Hematopoietic multipotent progenitor cell treated with erythropoietin and hydrocortisone succinate and interleukin-3 and kit ligand, for 8 days (in vitro differentiated cells): Measurements from ENCODE around the gene ZNF821.
A peak's percentile ranks its signal among the peaks of the same experiment; 100 is the strongest.
"Not testable (repeated sequence)": the region's sequence is repeated elsewhere in the genome, so short reads cannot be mapped to it uniquely, and the experiment has no call there.

Experiments used
- DNase-seq: peaks from one replicate; pipeline ENCODE4 v3.0.0-alpha.2; 2015

The ZNF821 gene

DNA sequence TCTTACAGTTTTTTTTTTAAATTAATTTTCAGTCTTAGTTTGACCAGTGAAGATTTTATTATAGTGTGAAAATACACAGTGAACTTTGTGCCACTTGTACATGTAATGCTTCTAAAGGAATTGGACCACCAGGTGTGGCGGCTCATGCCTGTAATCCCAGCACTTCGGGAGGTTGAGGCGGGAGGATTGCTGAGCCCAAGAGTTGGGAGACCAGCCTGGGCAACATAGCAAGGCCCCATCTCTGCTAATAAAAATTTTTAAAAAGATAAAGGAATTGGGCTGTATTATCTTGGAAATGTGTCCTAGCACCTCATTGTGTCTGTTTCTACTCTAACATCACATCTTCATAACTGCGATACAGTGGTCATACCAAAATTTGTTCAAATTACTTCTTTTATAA is 15.2 kb upstream of the ZNF821 start:
- no peak for DNase-seq

DNA sequence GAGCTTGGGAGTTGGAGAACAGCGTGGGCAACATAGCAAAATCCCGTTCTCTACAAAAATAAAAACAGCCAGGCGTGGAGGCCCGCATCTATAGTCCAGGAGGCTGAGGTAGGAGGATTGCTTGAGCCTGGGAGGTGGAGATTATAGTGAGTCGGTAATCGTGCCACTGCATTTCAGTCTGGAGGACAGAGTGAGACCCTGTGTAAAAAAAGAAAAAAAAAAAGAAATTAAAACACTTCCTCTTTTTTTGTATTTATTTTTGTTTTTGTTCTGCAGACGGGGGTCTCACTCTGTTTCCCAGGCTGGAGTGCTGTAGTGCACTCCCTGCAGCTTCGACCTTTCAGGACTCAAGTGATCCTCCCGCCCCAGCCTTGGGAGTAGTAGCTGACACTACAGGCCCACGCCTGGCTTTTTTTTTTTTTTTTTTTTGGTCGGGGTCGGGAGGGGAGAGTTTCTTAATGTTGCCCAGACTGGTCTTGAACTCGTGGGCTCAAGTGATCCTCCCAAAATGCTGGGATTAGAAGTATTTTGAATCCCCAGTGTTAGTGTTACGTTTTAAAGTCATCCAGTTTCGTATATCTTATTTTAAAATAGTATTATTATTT is 12.9 kb upstream of the ZNF821 start:
- no peak for DNase-seq

DNA sequence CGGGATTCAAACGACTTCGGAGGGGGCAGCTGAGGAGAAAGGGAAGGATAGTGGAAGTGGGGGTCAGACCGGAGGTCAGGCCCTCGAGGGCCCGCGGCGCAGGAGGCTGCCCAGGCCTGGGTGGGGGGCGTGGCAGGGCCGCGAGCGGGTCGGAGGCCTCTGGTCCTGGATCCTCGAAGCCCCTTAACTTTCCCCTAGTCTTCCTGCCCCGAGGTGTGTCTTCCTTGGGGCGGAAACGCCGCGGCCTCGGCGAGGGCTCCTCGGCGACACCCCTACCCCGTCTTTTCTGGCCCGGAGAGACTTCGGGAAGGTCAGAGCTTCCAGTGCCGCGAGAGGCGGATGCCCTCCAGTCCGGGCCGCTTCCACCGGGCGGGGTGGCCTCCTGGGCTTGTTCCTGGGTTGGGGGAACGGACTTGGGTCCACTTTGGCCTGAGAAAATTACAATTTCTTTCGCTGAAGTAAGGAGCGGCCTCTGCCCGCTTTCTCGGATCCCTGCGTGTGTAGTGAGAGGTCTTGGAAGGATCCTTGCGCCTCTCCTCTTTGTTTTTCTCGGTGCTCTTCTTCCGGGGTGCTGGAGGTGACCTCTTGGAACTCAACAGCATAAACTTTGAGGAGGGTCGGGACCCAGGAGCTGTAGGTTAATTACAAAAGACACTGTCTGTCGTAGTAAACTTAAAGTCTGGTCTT is 11.8 kb upstream of the ZNF821 start:
- DNase-seq: peak; percentile 63

DNA sequence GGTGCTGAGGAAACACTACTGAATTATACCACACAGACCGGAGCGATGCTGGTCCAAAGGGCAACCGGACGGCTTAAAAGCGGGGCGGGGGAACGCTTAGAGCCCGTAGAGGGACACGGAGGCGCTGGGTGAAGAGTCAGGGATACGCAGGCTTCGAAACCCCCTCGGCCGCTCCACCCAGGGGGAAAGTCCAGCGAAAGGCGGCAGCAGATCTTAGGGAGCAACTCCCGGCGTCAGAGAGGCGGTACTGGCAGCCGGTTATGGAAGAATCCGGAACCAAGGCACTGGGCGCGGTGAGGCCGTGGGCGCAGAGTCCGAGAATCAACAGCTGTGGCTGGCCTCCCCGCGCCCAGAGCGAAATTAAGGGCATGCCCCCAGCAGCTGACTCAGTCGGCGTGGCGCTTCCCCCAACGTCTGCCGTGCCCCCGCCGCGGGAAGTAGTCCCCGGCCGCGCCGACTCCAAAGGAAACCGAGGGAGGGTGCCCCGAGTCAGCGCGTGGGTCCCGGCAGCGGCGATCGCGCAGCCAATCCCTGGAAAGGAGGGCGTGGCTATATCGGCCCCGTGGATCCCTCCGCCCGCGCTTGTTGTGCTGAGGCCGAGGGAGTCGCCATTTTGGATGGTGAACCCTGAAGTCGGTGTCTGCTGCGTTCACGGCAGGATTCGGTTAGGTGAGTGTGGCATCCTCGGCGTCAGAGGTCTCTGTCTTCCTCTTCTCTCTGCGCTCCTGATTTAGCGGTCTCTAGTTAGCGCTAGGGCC is 11.1 kb upstream of the ZNF821 start, which contains the start of gene IST1:
Gene IST1, plus strand, starts transcription at position 611 of the 758 bp plus-strand sequence. CDS start 20,110 bp downstream, outside the sequence.
- peak; percentile 97 for DNase-seq

DNA sequence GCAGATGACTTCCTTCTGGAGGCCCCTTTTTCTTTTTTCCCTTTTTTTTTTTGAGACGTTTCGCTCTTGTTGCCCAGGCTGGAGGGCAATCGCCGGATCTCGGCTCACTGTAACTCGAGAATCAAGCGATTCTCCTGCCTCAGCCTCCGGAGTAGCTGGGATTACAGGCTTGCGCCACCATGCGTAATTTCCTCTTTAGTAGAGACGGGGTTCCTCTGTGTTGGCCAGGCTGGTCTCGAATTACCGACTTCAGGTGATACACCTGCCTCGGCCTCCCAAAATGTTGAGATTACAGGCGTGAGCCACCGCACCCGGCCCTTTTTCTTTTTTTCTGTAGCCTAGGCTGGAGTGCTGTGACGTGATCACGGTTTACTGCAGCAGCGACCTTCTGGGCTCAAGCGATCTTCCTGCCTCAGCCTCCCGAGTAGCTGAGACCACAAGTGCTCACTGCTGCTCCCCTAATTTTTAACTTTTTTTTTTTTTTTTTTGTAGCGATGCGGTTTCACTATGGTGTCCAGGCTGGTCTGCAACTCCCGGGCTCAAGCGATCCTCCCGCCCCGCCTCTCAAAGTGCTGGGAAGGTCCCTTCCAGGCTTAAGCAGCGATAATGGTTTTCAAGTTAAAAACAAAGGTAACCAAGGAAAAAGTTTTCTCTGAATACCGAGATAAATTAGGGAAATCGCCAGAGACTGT is 10.4 kb upstream of the ZNF821 start:
- DNase-seq: peak; percentile 56

DNA sequence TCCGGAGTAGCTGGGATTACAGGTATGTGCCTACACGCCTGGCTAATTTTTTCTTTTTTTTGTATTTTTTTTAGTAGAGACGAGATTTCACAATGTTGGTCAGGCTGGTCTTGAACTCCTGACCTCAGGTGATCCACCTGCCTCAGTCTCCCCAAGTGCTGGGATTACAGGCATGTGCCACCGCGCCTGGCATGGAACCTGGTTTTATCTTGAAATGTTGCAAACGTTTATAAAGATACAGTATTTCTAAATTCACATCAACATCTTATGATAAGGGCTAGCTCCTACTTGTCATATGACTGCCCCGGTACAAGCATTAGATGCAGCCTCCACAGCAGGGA is 9.9 kb upstream of the ZNF821 start:
- no peak for DNase-seq

DNA sequence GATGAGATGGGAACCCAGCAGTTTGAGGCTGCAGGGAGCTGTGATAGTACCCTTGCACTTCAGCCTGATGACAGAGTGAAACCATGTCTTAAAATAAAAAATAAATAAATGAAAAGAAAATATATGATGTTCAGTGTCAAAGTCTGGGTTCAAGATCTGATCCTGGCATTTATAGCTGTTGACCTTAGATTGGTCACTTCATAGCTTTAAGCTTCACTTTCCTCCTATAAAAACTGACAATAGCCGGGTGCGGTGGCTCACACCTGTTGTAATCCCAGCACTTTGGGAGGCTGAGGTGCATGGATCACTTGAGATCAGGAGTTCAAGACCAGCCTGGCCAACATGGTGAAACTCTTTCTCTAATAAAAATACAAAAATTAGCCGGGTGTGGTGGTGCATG is 5.2 kb upstream of the ZNF821 start:
- no peak for DNase-seq

DNA sequence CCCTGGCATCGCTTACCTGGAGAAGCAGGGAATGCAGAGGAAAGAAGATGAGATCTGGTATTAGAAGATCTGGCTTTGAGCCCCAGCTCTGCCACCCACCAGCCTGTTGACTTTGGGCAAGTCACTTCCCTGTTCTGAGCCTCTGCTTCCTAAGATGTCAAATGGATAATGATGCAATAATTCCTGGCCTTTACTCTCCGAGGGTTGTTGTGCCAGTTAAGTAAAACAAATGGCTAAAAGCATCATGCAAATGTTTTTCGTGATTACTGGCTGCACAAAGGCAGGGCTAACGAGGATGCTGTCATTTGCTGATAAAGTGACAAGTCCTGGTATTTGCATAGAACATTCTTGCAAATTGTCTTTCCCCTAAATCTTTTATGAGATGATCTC is 1.3 kb upstream of the ZNF821 start:
- DNase-seq: peak; percentile 37

DNA sequence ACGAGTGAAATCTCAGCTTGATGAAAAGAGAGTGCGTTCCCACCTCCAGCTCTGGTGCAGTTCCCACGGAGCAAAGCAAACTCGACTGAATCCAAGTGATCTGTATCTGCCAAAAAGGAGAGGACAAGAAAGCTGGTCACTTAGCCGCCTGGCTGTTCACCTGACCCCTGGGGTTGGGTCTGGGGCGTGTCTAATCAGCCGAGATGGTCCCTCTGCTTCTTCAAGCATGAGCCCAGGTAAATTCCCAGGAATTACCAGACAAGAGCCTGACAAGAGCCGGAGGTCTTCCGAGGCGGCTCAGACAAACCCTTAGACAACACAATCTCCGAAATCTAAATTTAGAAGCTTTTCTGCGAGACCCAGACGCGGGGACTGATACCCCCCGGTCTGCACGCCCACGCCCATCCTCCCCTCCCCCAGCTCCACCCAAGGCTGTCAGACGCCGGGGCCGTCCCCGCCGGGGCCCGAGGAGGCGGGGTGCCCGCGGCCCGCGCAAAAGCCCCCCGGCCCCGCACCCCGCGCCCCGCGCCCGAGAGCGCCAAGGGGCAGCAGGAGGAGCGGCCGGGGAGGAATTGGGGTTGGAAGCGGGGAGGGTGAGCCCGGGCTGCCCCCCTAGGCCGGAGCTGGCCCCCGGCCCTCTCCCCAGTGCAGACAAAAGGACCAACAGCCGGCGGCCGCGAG is 674 bp downstream of the ZNF821 start:
- DNase-seq: no peak

DNA sequence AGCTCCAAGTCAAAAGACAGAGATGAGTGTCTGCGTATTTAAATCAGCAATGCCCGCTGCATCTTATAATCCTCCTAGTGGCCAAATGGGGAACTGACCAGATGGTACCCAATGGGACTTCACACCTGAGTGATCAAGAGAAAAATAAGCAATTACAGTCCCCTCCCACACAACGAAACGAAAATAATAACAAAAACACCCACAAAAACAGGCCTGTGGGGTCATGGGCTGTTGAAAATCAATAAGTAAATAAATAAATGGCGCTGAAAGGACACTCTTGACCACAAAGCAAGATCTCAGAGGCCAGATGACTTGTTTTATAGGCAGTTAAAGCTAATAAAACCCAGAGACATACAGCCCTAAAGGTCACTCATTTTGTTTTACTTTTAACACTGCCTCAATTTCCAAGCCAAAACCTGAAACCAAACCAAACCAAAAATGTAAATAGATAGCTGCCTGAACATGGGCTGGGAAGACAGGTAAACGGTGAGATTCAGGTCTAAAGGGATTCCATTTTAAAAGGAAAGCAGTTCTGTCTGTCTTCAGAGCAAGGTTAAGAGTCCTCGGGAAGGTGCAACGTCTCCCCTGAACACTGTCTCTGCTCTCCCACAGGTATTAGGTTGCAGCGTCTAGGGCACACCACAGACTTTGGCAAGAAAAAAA is 1.3 kb downstream of the ZNF821 start:
- peak; percentile 87 for DNase-seq

DNA sequence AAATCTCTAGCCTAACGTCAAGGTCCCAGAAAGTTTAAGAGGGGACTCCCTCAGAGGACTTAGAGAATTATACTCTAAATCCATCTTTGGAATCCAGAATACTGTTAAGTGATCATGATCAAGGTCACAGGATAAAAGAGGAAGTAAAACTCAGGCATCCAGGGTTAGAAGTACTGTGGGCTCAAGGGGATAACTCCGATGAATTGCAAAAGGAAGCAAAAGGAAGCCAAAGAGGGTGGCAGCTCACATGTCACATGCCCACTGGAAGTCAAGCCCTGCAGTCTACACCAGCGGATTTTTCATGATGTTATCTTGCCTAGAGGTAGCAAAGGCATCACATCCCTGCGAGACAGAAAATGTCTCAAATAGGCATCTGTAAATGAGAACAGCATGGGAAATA is 3.8 kb downstream of the ZNF821 start:
- no peak for DNase-seq

DNA sequence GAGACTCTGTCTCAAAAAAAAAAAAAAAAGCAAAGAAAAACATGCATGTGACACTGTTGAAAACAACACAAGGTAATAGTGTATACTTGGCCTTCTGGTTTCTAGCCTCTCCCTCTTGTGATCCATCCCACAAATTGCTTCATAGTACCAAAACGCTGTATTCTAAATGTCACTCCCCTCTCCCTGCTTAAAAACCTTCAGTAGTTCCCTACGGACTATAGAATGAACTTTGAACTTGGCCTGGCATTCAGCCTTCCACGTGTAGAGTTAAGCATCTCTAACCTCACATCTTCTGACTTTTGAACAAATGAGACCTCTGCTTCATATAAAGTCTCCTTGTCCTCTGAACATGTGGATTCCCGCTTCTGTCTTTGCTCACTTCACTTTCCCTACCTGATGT is 5.1 kb downstream of the ZNF821 start:
- DNase-seq: no peak

DNA sequence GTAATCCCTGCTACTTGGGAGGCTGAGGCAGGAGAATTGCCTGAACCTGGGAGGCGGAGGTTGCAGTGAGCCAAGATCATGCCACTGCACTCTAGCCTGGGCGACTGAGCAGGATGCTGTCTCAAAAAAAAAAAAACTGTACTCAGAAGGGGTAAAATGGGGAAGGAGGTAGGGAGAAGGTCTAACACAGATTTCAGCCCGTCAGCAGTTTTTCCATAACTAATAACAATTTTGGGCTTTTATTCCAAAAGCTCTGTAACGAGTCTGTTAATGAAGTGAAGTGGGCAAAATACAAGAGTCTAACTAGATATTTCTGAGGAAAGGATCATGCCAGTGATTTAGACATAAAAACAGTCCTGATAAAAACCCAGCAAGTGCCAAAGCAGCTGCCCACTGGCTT is 10.8 kb downstream of the ZNF821 start:
- no peak for DNase-seq

DNA sequence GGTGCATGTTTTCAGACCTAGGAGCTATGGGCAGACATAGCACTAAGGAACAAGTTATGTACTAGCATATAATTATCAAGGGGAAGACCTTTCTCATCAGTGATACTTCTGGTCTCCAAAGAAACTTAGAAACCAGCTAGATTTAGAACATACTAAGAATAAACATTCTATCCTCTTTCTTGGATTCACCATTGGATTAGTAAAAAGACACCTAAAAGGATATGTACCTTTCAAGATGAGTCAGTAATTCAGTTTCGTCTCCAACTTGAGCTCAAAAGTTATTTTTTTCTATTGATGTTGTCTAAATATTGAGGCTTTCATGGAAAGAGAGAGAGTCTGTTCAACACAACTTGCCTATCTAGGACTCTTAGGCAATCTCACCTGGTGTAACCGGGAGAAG is 13.2 kb downstream of the ZNF821 start:
- no peak for DNase-seq

DNA sequence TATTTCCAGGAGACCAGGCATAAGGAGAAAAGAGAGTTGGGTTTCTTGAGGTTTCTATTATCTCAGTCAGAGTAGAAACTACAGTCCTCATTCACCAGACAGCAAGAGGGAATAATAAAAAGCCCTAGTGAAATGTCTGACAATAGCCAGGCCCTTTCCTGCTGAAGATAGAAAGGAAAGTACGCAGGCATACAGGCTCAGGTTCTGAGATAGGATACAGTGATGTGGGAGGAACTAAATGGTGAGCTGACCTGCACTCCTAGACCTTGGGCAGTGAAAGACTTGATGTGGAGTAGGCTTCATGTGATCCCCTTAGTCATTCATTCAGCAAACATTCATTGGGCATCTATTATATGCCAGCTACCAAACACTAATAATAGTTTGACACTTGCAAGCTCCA is 14.9 kb downstream of the ZNF821 start:
- no peak for DNase-seq

DNA sequence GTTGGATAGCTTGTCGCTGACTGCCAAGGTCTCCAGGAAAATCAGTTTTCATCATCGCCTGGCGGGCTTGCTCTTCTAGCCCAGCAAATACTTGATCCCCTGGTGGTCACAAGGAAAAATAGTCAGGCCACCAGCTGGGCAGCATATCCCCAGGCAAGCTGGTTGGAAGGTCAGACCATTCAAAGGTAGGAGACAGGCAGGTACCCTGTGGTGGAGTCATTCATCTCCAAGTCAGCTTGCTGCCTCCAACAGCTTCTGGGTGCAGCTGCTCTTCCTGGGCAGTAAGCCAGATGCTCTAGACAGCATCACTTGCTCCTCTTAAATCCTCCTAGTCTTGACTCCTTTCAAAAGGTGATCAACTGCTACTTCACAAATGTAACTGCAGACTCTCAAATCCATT is 16.0 kb downstream of the ZNF821 start:
- DNase-seq: no peak

DNA sequence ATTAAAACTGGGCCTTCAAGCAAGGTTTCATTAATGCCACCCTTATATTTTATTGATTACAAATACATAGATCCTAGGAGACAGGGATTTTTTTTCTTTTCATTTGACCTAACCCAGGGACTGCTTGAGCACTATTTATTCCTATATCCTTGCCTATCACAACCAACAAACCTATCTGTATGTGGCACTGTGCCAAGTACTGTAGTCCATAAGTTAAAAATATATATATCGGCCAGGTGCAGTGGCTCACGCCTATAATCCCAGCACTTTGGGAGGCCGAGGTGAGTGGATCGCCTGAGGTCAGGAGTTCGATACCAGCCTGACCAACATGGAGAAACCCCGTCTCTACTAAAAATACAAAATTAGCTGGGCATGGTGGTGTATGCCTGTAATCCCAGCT is 16.8 kb downstream of the ZNF821 start:
- DNase-seq: not testable (repeated sequence)

DNA sequence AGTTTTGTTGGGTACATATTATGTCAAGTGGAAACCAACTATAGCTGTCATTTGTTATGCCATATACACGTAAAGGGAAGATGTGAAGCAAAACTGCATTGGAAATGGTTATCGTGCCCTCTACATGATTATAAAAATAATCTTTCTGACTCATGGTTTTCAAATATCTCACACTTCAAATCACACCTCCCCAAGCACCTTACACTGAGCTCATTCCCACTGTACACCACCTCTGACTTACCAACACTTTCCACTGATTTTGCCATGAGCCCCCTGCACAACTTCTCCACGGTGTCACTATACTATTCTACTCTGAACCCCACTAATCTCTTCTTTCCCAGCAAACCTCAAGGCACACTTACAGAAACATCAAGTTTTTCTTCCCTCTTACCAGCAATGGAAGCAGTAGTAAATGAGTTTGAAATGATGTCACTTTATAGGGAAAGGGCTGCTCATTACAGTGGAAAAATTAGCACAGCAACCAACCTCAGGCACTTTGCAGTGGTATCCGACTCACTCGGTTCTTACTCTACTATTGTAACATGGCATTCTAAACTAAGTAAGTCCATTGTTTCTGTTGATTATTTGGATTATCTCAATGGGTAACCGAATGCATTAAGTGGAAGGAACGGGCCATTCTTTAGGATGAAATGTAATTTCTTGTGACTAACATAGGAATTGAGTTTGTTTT is 18.7 kb downstream of the ZNF821 start:
- no peak for DNase-seq

DNA sequence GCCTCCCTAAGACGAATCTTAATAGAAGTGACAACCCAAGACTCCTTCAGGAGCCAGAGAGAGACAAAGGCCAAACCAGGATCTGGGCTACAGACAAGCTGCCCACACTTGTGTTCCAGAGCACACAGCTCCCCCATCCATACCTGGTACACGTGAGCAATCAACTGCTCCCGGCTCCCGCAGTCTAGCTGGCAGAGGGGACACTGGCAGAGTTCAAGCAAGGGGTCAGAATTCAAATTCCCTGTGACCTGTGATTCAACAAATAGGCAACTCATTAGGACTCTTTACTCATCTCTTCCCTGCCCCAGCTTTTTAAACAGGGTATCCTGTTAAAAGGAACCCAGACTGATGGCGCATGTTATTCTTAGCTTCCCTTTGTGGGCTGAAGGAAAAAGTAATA is 20.0 kb downstream of the ZNF821 start:
- DNase-seq: no peak

DNA sequence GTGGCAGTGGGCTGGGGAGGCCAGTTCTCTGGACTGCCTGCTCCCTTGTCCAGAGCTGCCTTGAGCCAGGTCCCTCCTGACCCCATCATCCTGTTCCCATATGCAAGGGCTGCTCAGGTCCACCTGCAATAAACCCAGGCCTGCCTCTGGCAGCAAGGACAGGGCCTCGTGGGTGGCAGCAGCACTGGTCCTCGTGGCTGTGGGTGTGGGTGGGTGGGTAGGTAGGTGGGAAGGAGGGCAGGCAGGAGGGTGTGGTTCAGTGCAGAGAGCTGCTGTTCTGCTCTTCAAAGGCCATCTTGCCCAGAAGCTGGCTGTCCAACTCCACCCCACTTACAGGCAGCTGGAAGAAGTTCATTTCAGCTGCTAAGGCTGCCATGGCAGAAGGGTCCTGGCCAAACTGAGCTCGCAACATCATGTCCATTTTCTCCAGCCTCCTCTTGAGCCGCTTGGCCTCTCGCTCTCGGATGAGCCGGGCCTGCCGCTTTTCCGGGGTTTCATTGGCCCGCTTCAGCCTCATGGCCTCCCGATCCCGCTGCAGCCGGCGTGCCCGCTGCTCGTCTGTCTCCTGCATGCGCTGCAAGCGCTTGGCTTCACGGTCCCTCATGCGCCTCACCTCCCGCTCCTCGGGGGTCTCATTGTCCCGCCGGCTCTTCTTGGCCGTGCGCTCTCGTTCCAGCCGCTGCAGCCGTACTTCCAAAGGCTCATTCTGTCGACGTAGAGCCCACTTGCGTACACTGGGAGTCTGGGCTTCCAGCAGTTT is 24.0 kb downstream of the ZNF821 start:
- no peak for DNase-seq
